CD4-positive, alpha-beta T cell treated with Interferon alpha-2 for 1 hour (primary cell): ENCODE results near the gene HOXB4.

ENCODE experiments used
- DNase-seq, 2 donors: peaks; one replicate each; pipeline ENCODE4 v3.0.0-alpha.2; 2020 to 2022

HOXB4 gene

DNA sequence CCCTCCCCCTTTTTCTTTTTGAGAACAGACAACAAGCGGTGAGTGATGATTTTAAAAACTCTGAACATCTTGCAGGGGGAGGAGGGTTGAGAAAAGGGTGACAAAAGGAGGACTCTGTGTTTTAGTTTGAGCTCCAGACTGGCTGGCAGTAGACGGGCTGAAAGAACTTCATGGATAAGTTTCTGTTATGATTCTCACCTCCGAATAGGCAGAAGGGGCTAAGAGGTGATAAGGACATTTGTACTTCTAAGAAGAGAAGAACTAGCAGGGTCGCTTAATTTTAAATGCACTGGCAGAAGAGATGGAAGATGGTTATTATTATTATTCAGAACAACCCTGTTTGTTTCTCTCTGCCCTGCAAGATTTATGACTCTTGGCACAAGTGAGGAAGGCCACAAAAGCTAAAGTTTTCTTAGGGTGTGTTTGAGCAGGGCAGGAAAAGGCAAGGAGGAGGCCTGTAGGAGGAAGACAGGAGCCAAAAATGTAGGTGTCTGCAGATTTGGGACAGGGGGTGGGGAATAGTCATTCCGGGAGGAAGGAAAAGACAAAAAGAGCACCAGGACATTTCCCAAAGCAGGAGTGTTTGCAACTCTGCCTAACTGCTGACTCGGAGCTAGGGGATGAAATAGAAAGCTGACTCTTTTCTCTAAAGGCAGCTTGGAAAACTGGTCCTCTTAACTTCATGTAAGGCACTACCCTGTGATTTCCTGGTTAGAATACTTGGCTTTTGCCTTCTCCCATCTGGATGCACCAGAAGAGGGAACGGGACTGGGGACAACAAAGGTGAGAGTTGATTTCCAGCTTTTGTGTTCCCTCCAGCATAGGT is 21.4 kb downstream of the HOXB4 start:
- DNase-seq: no peak

DNA sequence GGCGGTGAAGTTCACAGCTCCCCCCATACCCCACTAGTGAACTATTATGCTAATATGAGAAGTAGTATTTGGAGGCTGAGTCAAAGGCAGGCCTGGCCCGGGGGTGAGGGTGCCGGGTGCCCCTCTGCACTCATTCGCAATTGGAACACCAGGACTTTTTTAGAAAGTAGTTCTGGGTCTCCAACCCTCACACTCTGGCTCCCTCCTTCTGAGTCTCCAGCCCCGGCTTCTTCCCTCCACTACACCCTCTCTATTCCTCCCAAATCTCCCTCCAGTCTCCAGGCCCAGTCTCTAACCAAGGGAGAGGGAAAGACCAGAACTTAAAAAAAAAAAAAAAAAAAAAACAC is 21.9 kb downstream of the HOXB4 start:
- DNase-seq: no peak

GRCh38 chr17:48555258-48556228 is 22.6 kb downstream of the HOXB4 start:
- peak in 1 of 2 donors; percentile 31 for DNase-seq

DNA sequence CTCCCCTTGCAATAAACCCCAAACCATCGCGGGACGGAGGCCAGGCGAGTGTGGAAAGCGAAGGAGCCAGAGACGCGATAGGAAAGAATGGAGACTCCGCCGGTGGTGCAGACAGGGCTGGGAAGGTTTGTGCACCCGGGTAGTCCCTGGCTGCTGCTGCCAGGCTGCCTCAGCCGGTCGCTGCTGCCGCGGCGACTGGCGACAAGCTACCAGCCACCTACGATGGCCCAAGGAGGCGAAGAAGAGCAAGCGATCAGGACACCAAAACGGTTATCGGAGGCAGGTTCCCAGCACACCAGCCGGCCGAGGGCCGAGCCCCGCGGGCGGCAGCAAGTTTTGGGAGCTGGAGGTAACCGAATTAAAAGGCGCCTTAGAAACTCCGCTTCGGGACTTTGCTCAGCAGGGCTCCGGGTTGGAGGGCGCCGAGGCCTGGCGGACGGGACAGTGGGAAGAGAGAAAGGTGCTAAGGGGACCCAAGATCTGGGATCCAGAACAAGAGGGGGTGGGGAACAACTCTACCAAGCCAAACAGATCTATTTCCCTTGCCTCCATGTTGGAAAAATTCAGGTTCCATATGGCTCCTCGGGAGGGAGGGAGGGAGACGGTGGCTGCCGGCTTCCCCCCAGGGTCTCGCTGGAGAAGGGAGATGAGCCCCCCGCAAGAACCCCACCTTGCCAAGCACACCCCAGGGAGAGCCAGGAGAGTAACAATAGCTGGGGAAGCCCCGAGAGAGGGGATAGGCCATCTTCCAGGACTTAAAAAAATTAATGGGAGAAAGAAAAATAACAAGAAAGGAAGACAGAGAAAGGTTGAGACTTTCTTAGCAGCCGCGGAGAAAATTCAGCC is 23.5 kb downstream of the HOXB4 start:
- no peak for DNase-seq

GRCh38 chr17:48553826-48554225 is 24.3 kb downstream of the HOXB4 start:
- no peak for DNase-seq

DNA sequence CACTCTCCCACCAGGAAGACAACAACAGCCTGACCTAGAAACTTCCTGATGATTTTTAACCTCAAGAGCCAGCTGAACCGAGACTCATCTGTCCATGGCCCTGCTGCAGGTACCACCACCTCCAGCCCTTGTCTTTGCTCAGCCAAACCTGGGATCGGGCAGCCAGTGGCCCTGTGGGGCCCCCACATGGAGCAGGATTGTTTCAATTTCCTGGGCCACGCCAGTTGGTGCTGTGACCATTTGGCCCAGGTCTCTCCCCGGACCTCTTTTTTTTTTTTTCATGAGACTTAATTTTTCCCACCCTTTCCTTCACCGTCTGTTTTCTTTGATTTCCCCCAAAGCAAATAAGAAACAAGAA is 25.0 kb downstream of the HOXB4 start:
- DNase-seq: no peak

- DNase-seq: no peak
Measured at GRCh38 chr17:48552466-48553189, 25.5 kb downstream of the HOXB4 start.

- DNase-seq: no peak
Measured at GRCh38 chr17:48551596-48552465, 26.3 kb downstream of the HOXB4 start.

GRCh38 chr17:48551214-48551555 is 27.0 kb downstream of the HOXB4 start:
- DNase-seq: no peak

DNA sequence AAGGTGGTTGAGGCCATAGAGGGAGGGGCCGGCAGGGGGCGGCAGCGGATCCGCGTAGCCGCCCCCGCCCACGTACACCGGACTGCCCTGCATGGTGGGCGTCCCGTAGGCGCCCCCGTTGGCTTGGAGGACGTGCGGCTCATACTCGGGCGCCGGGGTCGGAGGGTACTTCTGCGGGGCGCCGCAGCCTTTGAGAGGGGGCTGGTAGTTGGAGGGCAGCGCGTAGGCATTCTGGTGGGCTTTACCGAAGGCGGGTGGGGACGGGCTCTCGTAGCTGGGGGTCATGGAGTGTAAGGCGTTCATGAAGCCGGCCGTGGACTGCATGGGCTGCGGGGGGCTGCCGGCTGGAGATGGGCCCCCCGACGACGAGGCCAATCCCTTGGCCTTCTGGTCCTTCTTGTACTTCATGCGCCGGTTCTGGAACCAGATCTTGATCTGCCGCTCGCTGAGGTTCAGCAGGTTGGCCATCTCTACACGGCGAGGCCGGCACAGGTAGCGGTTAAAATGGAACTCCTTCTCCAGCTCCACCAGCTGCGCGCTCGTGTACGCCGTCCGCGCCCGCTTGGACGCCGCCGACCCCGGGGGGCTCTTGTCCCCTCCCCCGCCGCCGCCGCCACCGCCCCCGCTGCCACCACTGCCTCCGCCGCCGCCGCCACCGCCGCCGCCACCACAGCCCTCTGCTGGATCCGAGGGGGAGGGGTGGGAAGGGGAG is 27.5 kb downstream of the HOXB4 start:
- DNase-seq: no peak

DNA sequence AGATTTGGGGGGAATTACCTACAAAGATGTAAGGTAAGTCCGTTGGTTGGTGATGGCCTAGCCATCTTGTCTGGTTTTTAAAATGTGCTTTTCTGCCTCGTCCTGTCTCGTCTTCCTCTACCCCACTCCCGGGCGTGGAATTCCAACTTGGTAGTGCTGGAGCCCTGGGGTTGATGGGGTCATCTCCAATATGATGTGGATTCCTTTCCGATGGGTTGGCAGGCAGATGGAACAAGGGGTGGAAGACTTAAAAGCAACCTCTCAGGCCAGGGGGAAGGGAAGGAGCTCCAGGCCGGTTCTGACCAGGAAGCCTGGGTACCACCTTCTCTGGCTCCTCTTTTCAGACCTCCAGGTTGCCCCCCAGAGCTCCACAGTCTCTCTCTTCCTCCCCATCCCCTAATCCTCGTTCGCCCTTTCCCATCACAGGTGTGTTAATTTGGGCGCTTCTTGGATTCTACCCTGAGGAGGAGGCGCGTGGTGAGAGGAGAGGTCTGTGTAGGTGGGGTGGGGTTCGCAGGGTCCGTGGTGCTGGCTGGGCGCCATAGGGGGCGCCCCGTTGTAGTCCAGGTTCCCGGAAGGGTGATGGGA is 28.1 kb downstream of the HOXB4 start:
- DNase-seq: no peak

DNA sequence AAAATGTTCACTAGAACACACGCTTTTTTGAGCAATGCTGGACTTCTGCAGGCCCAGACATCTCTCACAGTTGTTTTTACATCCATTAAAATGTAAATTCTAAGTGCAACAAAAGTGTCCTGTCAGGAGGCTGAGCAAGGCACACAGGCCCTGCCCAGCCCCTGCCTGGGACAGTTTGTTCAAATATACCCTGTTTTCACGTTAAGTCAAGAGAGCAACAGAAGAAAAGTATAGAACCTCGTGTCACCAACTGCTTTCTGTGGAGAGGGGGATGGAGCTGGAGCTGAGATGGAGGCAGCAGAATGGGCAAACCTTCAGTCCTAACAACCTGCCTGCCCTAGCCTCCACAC is 28.9 kb downstream of the HOXB4 start:
- DNase-seq: no peak

GRCh38 chr17:48548523-48549280 is 29.4 kb downstream of the HOXB4 start:
- DNase-seq: no peak

DNA sequence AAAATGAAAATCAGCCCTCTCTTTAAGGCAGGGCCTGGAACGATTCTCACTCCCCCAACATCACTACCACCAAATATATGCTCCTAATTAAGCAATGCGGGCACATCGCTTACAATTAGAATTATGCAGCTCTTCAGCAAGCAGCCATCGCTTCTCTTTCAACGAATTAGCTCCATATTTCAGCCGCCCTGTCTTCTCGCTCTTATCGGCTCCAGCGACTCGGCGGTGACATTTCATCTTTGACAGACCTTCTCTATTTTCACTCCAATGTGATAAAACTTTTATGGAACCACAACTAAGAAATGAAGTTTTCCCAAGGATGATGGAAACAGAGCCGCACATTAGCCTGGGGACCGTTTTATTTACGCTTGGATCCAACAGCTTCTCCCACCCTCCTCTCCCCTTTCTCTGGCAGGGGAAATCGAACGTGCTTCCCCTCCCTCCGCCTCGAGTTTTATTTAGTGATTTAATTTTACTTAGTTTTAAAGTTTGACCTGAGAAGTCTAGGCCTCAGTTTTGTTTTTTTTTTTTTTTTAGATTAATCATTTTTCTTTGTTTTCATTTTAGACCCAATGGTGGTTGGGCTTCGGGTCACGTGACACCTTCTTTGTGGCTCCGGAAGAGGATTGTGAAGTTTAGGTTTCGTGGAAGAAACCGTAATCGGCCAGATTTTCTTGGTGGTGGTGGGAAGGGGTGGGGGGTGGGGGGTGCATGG is 30.2 kb downstream of the HOXB4 start:
- DNase-seq: peak; percentile 37 to 70

GRCh38 chr17:48546924-48547807 is 31.0 kb downstream of the HOXB4 start:
- no peak for DNase-seq

DNA sequence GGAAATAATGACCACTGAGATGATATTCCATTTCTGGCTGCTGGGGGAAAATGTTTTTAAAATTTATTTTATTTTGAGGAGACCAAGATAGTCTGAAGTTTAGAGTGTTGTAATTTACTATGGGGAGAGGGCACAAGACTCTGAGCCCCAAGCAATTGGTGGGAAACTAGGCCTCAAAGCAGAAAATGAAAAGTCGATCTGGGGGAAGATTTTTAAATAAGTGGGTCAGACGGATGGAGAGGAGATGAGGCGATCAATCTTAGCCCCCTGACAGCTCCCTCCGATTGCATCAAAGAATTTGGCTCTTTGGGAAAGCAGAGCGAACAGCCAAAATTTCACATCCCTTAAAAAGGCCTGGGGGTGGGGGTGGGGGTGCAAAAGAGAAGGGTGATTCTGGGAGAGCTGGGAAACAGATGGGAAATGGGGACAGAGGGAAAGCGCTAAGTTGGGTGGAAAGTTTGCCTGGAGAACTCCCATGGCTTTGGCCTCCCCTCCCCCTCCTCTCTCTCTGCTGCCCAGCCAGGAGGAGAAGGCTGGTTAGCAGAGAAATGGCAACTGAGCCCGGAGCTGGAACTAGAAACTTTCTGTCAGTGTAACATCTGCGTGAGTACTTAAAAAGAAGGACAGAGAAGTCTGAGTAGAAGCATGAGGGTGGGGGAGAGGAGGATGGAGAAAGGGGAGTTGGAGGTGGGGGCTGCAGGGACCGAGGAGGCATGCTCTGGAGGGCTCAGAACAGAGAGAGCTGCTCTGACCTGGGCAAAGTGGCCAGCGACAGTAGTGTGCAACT is 31.8 kb downstream of the HOXB4 start:
- no peak for DNase-seq

DNA sequence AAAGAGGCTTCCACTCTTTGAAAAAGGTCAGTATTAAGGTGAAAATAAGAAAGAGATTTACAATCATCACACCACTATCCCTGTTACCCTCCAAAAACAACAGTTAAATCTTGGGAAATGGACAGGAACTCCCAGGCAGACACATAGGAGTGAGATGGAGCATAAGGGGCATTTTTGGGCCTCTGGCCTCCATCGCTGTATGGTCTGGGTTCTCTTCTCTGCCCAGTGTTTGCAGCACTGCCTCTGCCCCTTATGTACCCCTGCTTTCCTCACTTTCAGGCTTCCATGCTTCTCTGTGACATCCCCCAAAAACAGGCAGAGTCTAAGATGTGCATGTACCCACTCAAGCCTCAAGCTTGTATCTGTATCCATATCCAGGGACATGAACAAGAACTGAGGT is 32.6 kb downstream of the HOXB4 start:
- no peak for DNase-seq
